GM18870 (cell line): ENCODE results near the gene PDCD11.
"Not testable (repeated sequence)": the region's sequence is repeated elsewhere in the genome, so short reads cannot be mapped to it uniquely, and the experiment has no call there.

Source experiments
- ATAC-seq: cut with Tn5 transposase; IDR thresholded peaks from one replicate; pipeline ENCODE4 v1.9.1; 2021; ENCODE audit warnings: moderate library complexity; ENCODE audit not compliant: unreplicated experiment

Gene PDCD11

GRCh38 chr10:103396067-103396788, at the start of gene PDCD11, which contains the start of gene ATP5MK:
PDCD11 (plus strand) TSS chr10:103396626; CDS start chr10:103398427, 1,801 bp downstream.
ATP5MK (minus strand) TSS chr10:103396475; CDS start chr10:103392457, 4,018 bp downstream.
- ATAC-seq, result peak; percentile 98

- ATAC-seq, result no peak
These were observed 46.3 kb upstream of the PDCD11 start for GRCh38 chr10:103350175-103350516.

GRCh38 chr10:103350517-103351260, 45.7 kb upstream of the PDCD11 start, which contains the start of gene PCGF6:
PCGF6 (minus strand) TSS chr10:103351140; CDS start chr10:103351066, 74 bp downstream.
- peak; percentile 52 for ATAC-seq

- ATAC-seq, result no peak
These were observed 43.1 kb upstream of the PDCD11 start for GRCh38 chr10:103353281-103353680.

GRCh38 chr10:103354567-103354966, 41.9 kb upstream of the PDCD11 start:
- ATAC-seq, result not testable (repeated sequence)

GRCh38 chr10:103355906-103356599, 40.4 kb upstream of the PDCD11 start:
- no peak for ATAC-seq

- ATAC-seq, result not testable (repeated sequence)
These were observed 36.9 kb upstream of the PDCD11 start for GRCh38 chr10:103359493-103359892.

- ATAC-seq, result not testable (repeated sequence)
These were observed 35.6 kb upstream of the PDCD11 start for GRCh38 chr10:103360791-103361190.

GRCh38 chr10:103367379-103367781, 29.0 kb upstream of the PDCD11 start:
- no peak for ATAC-seq

GRCh38 chr10:103367782-103368518, 28.5 kb upstream of the PDCD11 start, which contains the start of gene TAF5:
TAF5 (plus strand) TSS chr10:103367976; CDS start chr10:103367990, 14 bp downstream.
- peak; percentile 45 for ATAC-seq

- ATAC-seq, result no peak
These were observed 22.9 kb upstream of the PDCD11 start for GRCh38 chr10:103373544-103373943.

GRCh38 chr10:103374263-103374662, 22.2 kb upstream of the PDCD11 start:
- no peak for ATAC-seq

- no peak for ATAC-seq
These were observed 13.7 kb upstream of the PDCD11 start for GRCh38 chr10:103382769-103383168.

- no peak for ATAC-seq
These were observed 2.2 kb upstream of the PDCD11 start for GRCh38 chr10:103394180-103394579.

- no peak for ATAC-seq
These were observed 716 bp upstream of the PDCD11 start for GRCh38 chr10:103395754-103396066.

- no peak for ATAC-seq
These were observed 312 bp downstream of the PDCD11 start for GRCh38 chr10:103396789-103397087.

- ATAC-seq, result no peak
These were observed 882 bp downstream of the PDCD11 start for GRCh38 chr10:103397191-103397825.

- ATAC-seq, result no peak
These were observed 17.1 kb downstream of the PDCD11 start for GRCh38 chr10:103413564-103413963.

GRCh38 chr10:103415581-103415980, 19.2 kb downstream of the PDCD11 start:
- ATAC-seq, result no peak

- ATAC-seq, result no peak
These were observed 20.2 kb downstream of the PDCD11 start for GRCh38 chr10:103416436-103417147.
